ENCODE data around the gene CATSPERB.
"Not testable (repeated sequence)": the region's sequence is repeated elsewhere in the genome, so short reads cannot be mapped to it uniquely, and the experiment has no call there.

CATSPERB gene

DNA sequence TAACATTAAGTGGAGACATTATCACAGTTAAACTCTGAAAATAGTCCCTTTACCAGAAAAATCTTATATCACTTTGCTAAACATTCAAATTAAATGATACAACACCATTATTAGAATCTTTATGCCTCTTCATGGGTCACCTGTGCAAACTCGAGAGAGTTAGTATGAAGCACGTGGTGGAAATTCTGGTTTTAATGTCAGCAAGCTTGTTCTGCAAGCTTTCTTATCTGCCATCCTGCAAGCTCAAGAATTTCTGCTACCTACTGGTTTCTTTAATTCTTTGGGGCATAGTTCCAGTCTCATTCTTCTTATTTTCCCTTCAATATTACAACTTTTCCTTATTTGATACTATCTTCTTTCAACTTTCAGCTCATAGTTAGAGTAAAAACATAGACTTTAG, 868 bp downstream of the CATSPERB start:
- DNase-seq, result no peak

GRCh38 chr14:91729756-91730155, 2.1 kb downstream of the CATSPERB start:
- no peak for DNase-seq

- DNase-seq, result no peak
Observed at GRCh38 chr14:91728616-91729183, 3.2 kb downstream of the CATSPERB start.

DNA sequence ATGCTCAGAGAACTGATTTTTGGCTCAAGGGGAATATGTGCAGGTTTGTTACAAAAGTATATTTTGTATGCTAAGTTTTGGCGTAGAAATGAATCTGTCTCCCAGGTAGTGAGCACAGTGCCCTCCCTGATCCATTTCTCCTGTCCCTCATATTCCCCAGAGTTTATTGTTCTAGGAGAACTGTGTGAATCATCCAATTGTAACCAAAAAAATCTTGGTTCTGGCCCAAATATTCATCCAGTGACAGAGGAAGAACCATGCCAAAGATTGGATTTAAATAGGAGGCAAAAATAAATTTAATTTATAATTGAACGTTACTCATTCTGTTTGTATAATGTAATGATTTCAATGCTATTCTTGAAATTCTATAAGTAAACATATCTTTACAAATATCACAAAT, 4.8 kb downstream of the CATSPERB start:
- no peak for DNase-seq

GRCh38 chr14:91723501-91723900, 8.4 kb downstream of the CATSPERB start:
- DNase-seq, result no peak

GRCh38 chr14:91722386-91722785, 9.5 kb downstream of the CATSPERB start:
- DNase-seq, result no peak

- no peak for DNase-seq
Observed at GRCh38 chr14:91719839-91720238, 12.0 kb downstream of the CATSPERB start.

- no peak for DNase-seq
Observed at GRCh38 chr14:91716999-91717398, 14.9 kb downstream of the CATSPERB start.

DNA sequence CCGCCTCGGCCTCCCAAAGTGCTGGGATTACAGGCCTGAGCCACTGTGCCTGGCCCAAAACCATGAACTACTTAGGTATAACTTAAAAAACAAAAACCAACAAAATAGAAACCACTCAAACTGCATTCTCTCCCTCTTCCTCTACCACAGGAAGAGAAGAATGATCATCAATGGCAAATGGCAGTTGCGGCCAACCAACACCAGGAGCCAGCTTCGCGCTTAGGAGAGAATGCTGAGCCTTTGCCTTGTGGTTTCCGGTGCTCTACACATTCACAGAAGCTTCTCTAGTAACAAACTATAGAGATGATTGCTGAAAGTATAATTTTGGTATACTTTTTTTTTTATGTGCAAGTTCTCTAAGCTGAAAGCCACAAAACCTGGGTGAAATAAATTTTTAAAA, 17.1 kb downstream of the CATSPERB start:
- peak; percentile 4 for DNase-seq

DNA sequence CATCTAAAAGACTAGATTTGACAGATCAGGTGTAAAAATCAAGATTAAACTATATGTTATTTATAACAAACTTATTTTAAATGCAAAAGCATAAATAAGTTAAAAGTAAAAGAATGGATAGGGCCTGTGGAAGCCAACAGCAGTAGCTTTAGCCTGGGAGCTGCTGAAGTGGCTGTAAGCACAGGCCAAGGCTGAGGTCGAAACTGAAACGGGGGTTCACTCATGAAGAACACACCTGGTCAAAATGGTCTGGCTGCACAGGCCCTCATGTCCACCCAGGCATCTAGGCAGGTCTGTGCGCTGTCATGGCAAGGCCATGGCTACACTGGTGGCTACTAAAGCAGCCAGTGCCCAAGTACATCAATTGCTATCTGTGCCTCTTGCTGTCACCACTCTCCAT, 23.1 kb downstream of the CATSPERB start:
- no peak for DNase-seq

GRCh38 chr14:91706996-91707395, 24.9 kb downstream of the CATSPERB start:
- no peak for DNase-seq

DNA sequence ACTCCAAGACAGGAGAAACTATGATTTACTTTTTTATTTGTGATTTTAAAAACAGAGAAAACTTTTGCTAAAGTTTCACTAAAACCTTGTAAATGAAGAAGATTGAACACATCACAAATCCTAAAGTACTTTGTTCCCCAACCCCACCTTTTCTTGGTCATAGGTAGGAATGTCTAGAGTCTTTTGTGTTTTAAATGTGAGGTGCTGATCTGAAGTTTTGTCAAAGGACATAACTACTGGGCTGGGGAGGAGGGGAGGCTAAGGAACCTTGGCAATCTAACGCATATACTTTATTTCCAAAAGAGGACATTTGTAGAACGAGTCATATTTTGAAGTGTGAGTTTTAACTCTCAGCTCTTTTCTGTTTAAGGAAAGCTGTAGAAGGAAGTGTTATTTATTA, 37.2 kb downstream of the CATSPERB start:
- DNase-seq, result no peak

DNA sequence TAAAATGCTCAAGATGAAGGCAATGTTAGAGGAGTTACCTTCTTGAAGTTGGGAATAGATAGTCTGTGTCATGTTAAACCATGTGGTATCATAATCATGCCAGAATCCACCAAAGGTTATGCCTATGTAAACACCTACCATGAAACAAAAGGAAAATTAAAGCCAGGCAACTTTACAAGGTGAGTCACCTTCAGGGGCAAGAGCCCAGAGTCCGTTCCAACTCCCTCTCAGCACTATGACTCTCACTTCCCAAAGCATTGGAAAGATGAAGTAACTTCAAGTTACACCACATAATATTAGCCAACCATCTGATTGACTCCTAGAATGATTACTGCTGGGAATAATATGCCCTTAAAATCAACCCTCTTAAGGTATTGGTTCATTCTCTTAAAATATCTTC, 38.5 kb downstream of the CATSPERB start:
- DNase-seq, result no peak

- no peak for DNase-seq
Observed at GRCh38 chr14:91692075-91692474, 39.8 kb downstream of the CATSPERB start.

DNA sequence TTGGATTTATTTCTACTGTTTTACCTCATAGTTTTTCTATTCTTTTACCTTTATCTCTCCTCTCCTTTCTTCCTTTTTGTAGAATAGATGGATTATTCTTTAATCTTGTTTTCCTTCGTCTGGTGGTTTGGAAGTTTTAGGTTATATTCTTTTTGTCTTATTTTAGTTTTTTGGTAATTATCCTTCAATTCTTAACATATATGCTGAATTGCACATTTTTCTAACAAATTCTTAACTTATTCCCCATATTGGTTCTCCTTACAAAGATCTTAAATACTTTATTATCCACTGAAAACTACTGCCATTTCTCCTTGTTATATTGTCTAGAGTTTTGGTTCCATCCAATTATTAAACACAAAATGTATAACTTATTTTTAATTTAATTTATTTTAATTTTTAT, 42.3 kb downstream of the CATSPERB start:
- DNase-seq, result no peak

GRCh38 chr14:91687436-91687835, 44.5 kb downstream of the CATSPERB start:
- not testable (repeated sequence) for DNase-seq

DNA sequence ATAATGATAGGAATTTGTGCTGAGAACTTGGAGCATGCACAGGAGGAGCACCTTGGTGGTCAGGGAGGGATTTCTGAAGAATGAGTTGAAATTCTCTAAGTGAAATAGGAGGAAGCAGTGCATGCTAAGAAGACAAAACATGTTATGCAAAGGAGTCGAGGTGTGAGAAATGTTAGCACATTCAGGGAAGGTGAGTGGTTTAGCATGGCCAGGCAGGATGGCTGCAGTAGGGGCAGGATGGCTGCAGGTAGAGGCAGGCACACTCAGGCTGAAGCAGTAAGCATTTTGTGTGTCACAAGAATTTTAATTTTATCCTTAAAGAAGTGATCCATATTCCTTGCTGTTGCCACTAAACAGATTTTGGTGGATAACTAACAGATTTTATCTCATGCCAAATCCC, 46.3 kb downstream of the CATSPERB start:
- DNase-seq, result no peak

GRCh38 chr14:91681893-91682563, 49.9 kb downstream of the CATSPERB start:
- DNase-seq, result no peak

DNA sequence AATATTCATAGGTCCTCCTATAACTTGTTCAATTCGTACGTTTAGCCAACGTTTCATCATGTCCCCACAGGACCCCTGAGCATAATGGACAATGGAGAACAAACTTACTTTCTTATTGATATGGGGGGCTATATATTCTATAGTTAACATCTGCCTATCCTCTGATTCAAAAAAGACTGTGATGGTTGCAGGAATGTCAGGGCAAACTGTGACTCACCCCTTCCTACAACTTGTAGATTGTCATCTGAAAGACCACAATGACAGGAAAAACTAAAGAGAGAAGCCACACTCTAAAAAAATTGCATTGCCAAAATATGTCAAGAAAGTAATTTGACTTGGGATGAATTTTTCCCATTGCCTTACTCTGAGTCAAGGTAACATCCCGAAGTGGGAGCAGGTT, 50.8 kb downstream of the CATSPERB start:
- no peak for DNase-seq

- DNase-seq, result no peak
Observed at GRCh38 chr14:91679273-91679672, 52.6 kb downstream of the CATSPERB start.

DNA sequence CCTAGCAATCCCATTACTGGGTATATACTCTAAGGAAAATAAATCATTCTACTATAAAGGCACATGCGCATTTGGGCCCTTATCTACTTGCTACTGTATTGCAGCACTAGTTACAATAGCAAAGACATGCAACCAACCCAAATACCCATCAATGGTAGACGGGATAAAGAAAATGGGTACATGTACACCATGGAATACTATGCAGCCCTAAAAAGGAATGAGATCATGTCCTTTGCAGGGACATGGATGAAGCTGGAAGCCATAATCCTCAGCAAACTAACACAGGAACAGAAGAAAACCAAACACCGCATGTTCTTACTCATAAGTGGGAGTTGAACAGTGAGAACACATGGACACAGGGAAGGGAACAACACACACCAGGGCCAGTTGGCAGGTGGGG, 54.2 kb downstream of the CATSPERB start:
- not testable (repeated sequence) for DNase-seq

- no peak for DNase-seq
Observed at GRCh38 chr14:91674911-91675310, 57.0 kb downstream of the CATSPERB start.

GRCh38 chr14:91669867-91670266, 62.0 kb downstream of the CATSPERB start:
- no peak for DNase-seq

GRCh38 chr14:91667101-91667500, 64.8 kb downstream of the CATSPERB start:
- not testable (repeated sequence) for DNase-seq

- DNase-seq, result no peak
Observed at GRCh38 chr14:91660790-91661189, 71.1 kb downstream of the CATSPERB start.
